Keratinocyte (primary cell): ENCODE results near the gene CCDC77.

Source experiments
- EZH2 ChIP-seq: IDR thresholded peaks from one replicate; pipeline ENCODE4 v1.6.1; 2012; ENCODE audit warnings: inconsistent platforms, mild to moderate bottlenecking, low read length, moderate library complexity
- TF ChIP-seq, protein P1 (sequence below), 3 experiments: IDR thresholded peaks in 1 of 3; conservative IDR thresholded peaks in 1 of 3; optimal IDR thresholded peaks in 1 of 3; 2 replicates in 2 of 3; 3 replicates in 1 of 3; pipeline versions ENCODE3 to v1.5.1; 2011; ENCODE audit warnings: low read length in 3 of 3, mild to moderate bottlenecking in 3 of 3, moderate library complexity in 2 of 3, control low read depth in 1 of 3, inconsistent platforms in 1 of 3; ENCODE audit not compliant: insufficient read depth in 2 of 3; ENCODE audit errors: extremely low read depth in 1 of 3

DNA sequence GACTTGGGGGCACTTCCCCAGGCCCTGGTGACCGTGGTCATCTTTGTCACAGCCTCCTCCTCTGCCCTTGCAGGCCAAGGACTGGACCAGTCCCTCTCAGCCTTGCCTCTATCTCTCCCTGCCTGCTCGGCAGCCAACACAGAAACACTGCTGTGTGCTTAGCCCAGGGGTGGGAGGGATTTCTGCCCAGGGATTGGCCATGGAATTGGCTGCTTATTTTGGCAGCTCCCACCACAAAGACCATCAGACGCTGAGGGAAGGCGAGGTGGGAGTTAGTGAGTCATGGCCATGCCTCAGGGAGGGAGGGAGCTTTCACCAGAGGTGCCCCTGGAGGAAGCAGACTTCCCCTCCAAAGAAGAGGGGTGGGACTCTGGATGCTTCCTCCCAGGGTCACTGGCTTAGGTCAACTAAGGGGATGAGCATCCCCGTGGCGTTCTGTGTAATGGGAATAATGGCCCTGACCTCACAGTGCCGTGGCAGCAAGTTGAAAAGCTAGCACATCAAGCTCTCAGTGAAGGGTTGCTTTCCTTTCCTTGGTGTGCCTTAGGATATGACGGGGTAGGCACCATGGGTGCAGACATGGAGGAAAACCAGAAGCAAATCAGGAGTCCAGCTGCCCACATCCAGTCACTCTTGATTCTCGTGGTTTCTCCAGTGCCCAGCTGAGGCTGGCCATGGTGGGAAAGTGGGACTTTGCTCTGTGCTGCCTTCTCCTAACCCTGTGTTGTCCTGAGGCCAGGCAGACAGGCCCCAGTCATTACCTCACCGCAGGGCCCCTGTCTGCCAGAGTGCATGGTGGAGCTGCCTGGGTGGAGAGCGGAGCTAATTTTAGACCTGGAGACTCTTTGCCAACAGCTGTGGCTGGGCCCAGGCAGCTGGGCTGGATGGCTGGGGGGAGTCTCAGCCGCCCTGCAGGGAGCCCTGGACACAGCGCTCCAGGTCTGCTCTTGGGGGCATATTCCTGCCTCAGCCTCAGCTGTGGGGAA, 79.7 kb downstream of the CCDC77 start:
- TF ChIP-seq, protein P1, sequence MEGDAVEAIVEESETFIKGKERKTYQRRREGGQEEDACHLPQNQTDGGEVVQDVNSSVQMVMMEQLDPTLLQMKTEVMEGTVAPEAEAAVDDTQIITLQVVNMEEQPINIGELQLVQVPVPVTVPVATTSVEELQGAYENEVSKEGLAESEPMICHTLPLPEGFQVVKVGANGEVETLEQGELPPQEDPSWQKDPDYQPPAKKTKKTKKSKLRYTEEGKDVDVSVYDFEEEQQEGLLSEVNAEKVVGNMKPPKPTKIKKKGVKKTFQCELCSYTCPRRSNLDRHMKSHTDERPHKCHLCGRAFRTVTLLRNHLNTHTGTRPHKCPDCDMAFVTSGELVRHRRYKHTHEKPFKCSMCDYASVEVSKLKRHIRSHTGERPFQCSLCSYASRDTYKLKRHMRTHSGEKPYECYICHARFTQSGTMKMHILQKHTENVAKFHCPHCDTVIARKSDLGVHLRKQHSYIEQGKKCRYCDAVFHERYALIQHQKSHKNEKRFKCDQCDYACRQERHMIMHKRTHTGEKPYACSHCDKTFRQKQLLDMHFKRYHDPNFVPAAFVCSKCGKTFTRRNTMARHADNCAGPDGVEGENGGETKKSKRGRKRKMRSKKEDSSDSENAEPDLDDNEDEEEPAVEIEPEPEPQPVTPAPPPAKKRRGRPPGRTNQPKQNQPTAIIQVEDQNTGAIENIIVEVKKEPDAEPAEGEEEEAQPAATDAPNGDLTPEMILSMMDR (optimal IDR thresholded peaks at IDR 0.05 in 1 of 3, IDR thresholded peaks at IDR 0.05 in 1 of 3, conservative IDR thresholded peaks at IDR 0.05 in 1 of 3; ENCODE audit: extremely low read depth in 1 of 3, insufficient read depth in 2 of 3, low read length in 3 of 3), result no peak
- no peak for TF ChIP-seq EZH2
